ENCODE data around the gene IL23R.
"Not testable (repeated sequence)": the region's sequence is repeated elsewhere in the genome, so short reads cannot be mapped to it uniquely, and the experiment has no call there.

IL23R gene

DNA sequence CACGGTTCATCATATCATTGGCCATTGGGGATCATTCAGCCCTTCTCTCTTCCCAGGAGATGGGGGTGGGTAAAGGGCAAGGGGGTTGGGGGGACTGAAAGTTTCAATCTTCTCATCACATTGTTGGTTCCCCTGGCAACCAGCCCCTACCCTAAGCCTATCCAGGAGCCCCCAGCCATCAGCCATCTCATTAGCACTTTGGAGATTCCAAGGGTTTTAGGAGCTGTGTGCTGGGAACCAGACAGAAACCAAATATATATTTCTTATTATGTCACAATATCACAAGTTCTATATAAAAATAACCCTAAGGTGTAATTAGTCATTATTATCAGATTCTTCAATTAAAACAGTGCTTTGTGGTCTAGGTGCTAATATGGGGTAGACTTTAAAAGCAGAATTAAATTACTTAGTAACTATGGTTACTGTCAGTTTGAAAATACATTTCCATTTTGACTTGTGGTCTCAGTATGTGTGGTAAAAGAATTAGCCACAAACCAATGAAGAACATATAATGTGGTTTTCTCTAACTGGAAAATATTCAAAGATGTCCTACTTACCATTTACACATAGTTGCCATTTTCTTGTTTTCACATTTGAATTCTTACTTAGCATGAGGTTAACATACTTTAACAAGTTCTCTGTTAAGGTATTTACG lies 28.1 kb downstream of the IL23R start:
- DNase-seq, result peak in 1 of 5 donors; percentile 78

DNA sequence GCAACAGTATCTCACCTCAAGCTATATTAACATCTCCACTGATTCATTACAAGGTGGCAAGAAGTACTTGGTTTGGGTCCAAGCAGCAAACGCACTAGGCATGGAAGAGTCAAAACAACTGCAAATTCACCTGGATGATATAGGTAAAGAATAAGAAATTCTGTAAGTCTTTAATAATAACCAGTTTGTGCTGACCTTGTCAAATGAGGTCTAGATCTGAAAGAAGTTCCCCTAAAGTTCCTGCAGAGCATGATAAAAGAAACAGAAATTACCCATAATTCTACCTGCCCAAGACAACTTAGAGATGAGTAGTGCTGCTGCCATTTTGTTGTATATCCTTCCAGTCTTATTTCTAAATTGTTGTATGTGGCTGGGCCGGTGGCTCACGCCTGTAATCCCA lies 34.5 kb downstream of the IL23R start:
- no peak for DNase-seq

DNA sequence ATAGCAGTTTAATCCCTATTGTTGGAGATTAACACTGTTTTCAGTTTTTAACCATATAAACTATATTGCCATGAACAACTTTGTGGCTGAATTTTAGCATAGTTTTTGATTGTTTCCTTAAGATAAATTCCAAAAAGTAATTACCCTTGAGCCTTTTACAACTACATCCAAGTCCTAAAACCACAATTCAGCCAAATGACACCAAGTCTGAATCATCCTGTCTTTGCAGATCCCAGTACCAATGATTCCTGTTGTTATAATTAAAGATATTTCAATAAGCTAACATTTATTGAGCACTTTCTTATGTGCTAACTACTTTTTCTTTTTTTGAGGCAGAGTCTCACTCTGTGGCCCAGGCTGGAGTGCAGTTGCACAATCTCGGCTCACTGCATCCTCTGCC lies 35.6 kb downstream of the IL23R start:
- DNase-seq, result no peak

DNA sequence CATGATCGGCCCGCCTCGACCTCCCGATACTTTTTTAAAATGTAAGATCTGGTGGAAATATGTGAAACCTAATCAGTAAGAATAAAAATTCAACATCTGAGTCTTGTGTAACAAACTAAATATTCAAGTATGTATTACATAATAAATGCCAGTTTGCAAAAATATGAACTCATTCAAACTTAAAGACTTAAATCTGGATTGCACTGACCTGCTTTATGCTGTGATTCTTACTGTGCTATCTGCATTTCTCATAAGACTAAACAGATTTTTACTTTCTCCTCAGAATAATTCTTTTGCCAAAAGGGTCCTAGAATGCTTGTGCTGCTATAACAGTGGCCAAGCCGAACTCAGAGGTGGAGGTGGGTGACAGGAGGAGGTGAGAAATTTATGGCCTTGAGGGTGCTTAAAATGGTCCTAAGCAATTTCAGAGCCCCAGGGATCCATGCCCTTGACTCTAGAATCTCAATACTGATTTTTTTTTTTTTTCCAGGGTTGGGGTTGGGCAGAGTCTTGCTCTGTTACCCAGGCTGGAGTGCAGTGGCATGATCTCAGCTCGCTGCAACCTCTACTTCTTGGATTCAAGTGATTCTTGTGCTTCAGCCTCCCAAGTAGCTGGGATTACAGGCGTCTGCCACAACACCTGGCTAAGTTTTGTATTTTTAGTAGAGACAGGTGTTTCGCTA lies 38.2 kb downstream of the IL23R start:
- DNase-seq, result no peak

DNA sequence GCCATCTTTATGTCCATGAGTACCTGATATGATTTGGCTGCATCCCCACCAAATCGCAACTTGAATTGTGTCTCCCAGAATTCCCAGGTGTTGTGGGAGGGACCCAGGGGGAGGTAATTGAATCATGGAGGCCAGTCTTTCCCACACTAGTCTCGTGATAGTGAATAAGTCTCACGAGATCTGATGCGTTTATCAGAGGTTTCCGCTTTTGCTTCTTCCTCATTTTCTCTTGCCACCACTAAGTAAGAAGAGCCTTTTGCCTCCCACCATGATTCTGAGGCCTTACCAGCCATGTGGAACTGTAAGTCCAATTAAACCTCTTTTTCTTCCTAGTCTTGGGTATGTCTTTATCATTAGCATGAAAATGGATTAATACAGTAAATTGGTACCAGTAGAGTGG lies 41.1 kb downstream of the IL23R start:
- not testable (repeated sequence) for DNase-seq

DNA sequence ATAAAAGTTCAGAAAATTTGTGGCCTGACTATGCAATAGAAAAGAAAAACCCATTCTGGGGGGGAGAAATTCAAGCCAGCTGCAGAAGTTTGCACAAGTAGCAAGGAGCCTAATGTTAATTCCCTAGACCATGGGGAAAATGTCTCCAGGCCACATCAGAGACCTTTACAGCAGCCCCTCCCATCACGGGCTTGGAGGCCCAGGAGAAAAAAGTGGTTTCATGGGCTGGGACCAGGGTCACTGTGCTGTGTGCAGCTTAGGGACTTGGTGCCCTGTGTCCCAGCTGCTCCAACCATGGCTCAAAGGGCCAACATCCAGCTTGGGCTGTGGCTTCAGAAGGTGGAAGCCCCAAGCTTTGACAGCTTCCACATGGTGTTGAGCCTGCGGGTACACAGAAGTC lies 42.0 kb downstream of the IL23R start:
- no peak for DNase-seq

DNA sequence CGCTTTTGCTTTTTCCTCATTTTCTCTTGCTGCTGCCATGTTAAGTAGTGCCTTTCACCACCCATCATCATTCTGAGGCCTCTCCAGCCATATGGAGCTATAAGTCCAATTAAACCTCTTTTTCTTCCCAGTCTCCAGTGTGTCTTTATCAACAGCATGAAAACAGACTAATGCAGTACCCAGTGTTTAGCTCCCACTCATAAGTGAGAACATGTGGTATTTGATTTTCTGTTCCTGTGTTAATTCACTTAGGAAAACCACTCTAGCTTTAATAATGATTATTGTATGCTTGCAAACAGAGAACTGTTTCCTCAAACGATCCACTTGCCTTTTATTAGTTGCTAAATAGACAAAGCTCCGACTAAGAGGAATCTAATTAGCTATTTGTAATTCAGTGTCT lies 43.3 kb downstream of the IL23R start:
- no peak for DNase-seq

DNA sequence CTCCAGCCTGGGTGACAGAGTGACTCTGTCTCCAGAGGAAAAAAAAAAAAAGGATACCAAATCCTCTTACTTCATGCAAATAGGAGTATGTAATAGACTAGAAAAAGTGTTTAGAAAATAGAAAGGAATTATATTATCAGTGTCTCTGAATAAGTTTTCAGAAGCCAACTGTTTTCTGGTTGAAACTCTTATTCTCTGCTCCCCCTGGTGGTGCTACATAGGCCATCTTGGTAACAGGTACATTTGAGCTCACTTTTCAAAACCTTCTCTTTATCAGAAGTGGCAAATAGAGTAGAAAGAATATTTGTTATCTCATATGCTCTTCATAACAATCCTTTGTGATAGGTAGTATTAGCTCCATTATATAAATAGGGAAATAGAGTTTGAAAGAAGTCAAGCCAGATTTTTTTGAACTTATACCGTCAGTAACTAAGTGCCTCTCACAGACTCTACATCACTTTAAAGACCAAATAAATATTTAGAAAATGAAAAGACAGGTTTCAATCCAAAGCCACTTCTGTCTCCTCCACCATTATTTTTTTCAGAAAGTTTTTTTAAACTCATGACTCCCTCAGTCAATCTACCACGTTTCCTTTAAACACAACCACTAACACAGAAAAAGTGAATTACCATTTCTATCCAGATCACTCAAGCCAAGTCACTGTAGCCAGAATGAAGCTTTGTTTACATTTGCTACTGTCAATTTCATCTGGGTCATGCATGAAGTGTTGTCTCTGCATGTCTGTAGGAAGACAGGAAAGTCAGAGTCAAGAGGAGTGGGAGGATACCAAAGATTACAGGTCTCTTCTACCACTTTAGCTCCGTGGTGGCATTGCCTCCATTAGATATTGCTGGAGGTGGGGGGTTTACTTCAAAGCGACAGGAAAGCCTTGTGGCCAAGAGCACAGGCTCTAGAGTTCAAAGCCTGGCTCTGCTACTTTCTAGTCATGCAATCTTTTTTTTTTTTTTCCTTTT lies 45.6 kb downstream of the IL23R start:
- peak in 4 of 5 donors; percentile 24 to 63 (median 36) for DNase-seq

DNA sequence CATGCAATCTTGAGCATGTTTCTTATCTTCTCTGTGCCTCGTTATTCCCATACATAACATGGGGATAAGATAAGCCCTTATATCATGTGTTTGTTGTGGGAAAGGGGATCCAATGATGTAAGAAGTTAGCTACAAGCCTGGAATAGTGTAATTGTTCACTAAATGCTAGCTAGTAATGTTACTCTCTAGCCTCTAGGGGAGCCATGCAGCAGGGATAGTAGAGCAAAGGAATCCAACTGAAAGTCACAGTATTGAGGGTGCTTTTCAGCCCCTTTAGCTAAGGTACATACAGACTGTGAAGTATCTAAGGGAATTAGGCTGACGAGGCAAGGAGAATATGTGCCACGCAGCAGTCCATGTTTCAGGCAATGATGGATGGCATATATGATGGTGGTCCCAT lies 46.9 kb downstream of the IL23R start:
- no peak for DNase-seq

DNA sequence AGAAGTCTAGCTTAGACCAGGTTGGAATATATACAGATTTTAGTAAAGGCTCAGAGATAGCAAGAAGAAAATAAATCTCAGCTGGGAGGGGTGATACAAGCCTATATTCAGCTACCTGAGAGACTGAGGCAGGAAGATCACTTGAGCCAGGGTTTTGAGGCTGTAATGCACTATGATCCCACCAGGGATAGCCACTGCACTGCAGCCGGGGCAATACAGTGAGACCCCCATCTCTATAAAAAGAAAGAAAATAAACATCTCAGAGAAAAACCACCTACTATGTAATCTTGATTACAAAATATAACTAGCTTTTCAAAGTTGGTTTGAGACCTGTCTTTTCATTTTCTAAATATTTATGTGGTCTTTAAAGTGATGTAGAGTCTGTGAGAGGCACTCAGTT lies 47.7 kb downstream of the IL23R start:
- no peak for DNase-seq

DNA sequence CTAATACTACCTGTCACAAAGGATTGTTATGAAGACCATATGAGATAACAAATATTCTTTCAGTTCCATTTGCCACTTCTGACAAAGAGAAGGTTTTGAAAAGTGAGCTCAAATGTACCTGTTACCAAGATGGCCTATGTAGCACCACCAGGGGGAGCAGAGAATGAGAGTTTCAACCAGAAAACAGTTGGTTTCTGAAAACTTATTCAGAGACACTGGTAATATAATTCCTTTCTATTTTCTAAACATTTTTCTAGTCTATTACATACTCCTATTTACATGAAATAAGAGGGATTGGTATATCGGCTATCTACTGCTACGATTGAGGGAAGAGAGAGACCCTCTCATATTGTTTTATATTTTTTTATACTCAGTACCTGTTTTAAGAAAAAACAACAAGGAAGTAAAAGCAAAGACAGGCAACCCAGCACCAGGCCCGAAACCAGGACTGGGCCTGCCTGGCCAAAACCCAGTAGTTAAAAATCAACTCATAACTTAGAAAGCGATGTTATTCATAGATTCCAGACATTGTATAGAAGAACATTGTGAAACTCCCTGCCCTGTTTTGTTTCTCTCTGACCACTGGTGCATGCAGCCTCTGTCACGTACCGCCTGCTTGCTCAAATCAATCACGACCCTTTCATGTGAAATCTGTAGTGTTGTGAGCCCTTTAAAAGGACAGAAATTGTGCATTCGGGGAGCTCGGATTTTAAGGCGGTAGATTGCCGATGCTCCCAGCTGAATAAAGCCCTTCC lies 48.3 kb downstream of the IL23R start:
- DNase-seq, result peak in 4 of 5 donors; percentile 8 to 62 (median 23)

DNA sequence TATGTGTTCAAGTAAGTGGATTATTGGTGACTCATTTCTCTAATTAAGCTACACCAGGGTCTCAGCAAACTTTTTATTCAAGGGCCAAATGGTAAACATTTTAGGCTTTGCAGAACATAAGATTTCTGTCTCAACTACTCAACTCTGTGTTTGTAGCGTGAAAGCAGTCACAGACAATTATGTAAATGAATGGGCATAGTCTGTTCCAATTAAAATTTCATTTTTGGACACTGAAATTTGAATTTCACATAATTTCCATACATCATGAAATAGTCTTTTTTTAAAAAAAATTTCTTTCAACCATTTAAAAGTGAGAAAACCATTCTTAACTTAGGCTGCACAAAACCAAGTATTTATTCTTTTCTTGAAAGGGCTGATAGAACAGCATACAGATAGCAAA lies 50.1 kb downstream of the IL23R start:
- DNase-seq, result no peak

DNA sequence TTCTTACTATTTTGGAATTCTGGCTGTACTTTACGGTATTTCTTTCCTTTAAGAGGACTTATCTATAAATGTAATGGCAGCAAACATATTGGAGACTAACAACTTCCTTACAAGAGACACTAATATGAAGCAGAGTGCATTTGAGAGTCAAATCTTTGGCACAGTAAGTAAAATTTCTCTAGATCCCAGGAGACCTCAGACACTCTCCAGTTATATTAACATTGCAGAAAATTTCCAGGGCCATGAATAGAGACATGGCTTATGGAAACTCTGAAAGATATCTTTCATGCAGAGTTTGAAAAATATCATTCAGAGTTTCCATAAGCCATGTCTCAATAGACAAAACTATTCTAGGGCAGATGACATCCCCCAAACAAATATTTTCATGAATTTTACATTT lies 51.2 kb downstream of the IL23R start:
- DNase-seq, result no peak

DNA sequence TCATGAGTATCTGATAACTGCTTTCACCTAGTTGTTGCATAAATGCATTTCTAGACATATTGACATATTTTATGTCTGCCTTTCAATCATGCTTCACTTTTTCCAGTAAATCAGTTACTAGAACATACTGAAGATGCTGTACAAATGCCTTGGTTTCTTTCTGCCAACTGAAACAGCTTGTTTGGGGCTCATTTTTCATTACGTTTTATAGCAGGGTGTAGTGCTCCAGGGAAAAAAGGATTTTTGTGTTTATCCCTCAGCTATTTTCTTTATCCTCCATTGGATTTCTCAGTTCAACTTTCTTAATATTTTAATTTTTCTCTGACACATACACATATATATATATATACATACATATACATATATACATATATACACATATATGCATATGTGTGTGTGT lies 51.7 kb downstream of the IL23R start:
- no peak for DNase-seq

DNA sequence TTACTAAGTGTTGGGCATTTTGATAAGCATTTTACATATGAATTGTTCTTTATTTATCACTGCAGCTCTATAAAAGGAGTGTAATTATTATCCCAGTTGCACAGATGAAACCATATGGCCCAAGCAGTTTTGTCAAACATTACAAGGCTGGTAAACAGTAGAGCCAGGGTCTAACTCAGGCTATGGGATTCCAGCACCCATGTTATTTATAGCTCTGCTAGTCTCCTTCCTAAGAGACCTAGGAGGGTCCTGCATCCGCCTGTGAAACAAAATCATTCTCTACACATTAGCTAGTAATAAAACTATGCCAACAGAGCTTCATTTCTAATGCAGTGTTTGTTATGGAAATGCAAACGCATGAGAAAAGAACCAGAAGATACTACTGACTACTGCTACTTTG lies 58.6 kb downstream of the IL23R start:
- DNase-seq, result no peak

DNA sequence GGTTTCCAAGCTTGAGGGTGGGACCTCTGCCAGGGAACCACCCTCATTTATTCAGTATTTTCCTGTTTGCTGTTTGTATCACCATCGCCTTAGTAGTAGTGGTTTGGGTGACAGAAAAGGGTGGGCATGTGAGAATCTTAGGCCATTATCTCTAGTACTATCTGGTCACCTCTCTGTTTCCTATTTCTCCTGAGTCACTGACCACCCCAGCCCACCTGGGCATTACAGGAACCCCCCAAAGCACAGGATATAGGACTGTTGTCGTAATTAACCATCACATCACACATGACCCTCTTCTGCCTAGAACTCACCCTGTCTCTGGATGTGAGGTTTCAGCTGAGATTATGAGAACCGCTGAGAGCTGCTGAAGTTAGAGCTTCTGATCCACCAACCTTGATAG lies 60.4 kb downstream of the IL23R start:
- DNase-seq, result no peak

DNA sequence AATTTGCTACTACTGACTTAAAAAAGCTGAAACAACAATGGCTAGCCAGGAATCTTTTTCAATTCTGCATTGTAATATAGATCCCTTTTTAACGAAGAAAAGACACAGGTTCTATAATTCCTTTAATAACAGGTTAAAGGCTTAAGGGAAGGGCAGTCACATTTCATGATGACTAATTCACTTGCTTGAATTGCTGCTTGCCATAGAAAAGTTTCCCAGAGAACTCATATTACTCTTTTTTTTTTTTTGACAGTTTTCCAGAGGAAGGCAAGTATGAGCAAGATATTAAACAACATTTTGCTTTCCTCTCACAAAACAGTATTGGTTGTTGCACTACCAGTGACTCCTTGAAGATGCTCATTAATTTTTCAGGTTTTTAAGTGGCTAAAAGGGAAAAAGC lies 60.9 kb downstream of the IL23R start:
- no peak for DNase-seq

DNA sequence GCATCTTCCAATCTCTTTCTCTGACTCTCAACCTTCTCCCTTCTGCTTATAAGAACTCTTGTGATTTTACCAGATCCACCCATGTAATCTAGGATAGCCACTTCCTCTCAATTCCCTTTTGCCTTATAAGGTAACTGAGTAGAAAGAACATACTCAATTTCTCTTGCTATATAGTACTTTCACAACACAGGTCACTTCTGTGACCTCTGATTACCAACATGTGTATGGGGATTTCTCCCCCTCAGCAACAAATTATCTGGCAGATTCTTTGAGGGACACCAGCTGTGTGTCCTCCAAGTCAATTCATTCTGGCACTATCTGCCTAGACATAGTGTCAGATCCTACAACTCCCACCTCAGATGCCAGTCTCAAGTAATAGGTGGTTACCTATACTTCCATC lies 62.5 kb downstream of the IL23R start:
- no peak for DNase-seq

DNA sequence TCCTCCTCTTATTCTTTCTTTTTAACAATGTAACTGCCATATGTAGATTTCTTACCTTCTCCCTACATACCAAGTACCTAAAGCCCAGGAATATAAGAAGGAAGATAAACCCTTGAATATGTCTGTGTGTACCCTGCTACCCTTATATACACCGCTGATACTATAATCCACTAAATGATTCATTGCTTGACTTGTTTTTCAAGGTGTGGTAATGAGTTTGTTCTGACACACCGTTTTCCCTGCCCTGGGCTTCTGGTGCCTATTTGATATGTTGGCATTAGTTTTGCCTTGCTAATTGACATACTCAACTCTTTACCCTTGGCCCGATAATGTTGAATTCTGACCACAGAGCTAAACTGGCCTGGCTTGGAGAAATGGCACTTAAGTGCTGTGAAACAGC lies 64.3 kb downstream of the IL23R start:
- DNase-seq, result no peak

DNA sequence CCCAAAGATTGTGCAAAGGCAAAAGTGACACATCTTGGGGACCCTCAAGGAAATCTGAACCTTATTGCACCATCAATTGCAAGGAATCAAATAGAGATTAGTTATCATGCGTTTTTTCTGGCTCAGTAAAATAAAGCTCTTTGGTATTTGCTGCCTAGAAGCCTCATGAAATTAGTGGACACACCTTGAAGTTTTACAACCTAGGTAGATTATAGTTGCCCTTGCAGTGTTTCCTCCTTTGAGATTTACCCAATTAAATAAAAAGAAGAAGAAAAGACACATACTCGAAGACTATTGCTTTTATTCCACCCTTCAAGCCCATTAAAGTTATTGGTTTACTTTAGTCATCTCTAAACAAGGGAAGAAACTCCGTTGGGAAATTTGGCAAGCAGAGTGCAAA lies 70.0 kb downstream of the IL23R start:
- no peak for DNase-seq

DNA sequence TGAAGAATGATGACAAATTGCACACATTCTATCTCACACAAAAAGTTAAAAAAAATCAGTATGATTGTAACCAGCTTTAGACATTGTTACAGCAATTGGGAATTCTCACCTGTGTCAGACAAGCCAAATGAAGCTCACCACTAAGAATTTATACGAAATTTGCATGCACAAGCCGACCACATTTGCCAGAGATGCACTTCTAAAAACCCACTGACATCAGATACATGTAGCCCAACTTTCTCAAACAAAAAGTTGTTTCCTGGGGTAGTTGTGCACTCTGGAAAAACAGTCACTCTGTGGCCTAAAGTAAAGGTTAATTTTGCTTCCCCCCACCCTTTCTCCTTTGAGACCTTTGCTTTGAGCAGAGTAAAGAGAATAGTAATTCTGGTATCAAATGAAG lies 73.5 kb downstream of the IL23R start:
- no peak for DNase-seq

DNA sequence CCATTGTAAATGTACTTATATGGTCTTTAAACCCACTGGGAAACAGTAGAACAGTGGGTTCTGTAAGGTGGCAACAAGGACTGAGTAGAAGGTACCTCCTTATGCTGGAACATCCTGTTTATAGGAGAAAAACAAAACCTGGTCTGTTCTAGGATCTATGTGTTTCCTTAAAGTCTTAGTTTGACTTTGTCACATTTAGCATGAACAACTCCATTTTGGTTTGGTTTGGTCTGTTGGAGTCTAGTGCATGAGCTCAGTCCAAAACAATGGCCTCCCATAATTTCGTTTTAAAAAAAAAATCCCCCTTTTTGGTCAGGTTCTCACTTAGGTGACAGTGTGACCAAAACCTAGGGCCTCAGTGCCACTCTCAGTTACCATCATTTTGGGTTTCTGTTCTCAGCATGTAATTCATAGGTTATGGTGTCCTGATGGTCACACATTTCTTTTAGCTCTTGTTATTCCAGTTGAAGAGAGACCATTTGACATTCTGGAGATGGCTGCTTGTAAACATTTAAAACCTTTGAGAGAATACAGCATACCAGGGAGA lies 75.0 kb downstream of the IL23R start:
- DNase-seq, result no peak

DNA sequence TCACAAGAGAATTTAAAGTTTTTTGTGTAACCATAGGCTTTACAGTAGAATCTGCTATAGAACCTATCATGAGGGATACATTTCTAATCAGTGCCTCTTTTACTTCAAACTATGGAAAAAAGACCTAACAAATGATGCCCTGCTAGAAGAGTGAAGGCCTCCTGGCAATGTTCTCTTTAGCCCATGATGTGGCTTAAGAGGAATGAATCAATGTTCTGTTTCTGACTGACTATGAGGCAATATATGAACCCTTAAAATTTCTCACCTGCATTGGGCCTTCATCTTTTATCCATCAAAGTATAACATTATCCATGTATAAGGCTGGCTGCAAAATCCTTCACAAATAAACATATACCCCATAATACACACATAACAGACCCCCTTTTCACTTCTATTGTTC lies 75.8 kb downstream of the IL23R start:
- DNase-seq, result no peak
